Fibroblast of the aortic adventitia (primary cell): ENCODE results near the gene TRIM4. TPM values are rescaled to one million over a fixed set of nuclear protein-coding genes. Genes with fewer than 3 reads are reported as not detected.

Experiments used
- DNase-seq: peaks from one replicate; pipeline ENCODE4 v3.0.0-alpha.2; 2010; ENCODE audit warnings: low read depth
- H3K4me3 ChIP-seq: 2 replicates; pipeline ENCODE4 v1.5.1; 2011; ENCODE audit warnings: low read depth, mild to moderate bottlenecking, control low read depth, low read length, moderate library complexity
- CTCF ChIP-seq: IDR thresholded peaks from 2 replicates; pipeline ENCODE4 v1.5.1; 2011; ENCODE audit warnings: mild to moderate bottlenecking, low read length, control low read depth, inconsistent platforms; ENCODE audit not compliant: insufficient read depth
- total RNA-seq: library from RNA; depleted of rRNA; stranded (reverse); fragments of >200 nt; gene quantifications from 2 replicates; pipeline ENCODE4 v1.2.3, GENCODE V29; 2012; ENCODE audit warnings: low replicate concordance

TRIM4 gene
- total RNA-seq, 1 donor = 26.3 TPM

- DNase-seq = no peak
- no peak for TF ChIP-seq CTCF
- H3K4me3 ChIP-seq = peak overlapping the region; percentile 28
Measured at GRCh38 chr7:99929730-99930053, 10.4 kb upstream of the TRIM4 start.

GRCh38 chr7:99928994-99929729 is 9.8 kb upstream of the TRIM4 start, which contains the start of gene GJC3:
Gene GJC3, minus strand, starts transcription at chr7:99929620. Its CDS starts 0 bp downstream, at chr7:99929620.
- peak; percentile 47 for DNase-seq
- TF ChIP-seq CTCF = peak; percentile 45
- H3K4me3 ChIP-seq = peak within 1 kb of the TSS; percentile 28

GRCh38 chr7:99928188-99928587 is 8.9 kb upstream of the TRIM4 start:
- TF ChIP-seq CTCF = no peak
- H3K4me3 ChIP-seq = no peak overlapping the region
- DNase-seq = no peak

GRCh38 chr7:99927536-99927935 is 8.2 kb upstream of the TRIM4 start:
- no peak for DNase-seq
- TF ChIP-seq CTCF = no peak
- no peak overlapping the region for H3K4me3 ChIP-seq

GRCh38 chr7:99926321-99926720 is 7.0 kb upstream of the TRIM4 start:
- no peak for TF ChIP-seq CTCF
- DNase-seq = no peak
- no peak overlapping the region for H3K4me3 ChIP-seq

- no peak for DNase-seq
- TF ChIP-seq CTCF = no peak
- no peak overlapping the region for H3K4me3 ChIP-seq
Measured at GRCh38 chr7:99923200-99923599, 3.9 kb upstream of the TRIM4 start.

GRCh38 chr7:99920149-99920548 is 819 bp upstream of the TRIM4 start:
- TF ChIP-seq CTCF = no peak
- H3K4me3 ChIP-seq = peak overlapping the region; percentile 89
- peak; percentile 10 for DNase-seq
